Kidney epithelial cell (primary cell): Measurements from ENCODE around the gene PEX10. TPM values are rescaled to one million over a fixed set of nuclear protein-coding genes. Genes with fewer than 3 reads are reported as not detected.

Source experiments
- DNase-seq: peaks from one replicate; pipeline ENCODE4 v3.0.0-alpha.2; 2010; ENCODE audit warnings: low read depth
- H3K27me3 ChIP-seq: 2 replicates; pipeline ENCODE4 v1.6.0; 2011; ENCODE audit warnings: low read length; ENCODE audit not compliant: control insufficient read depth, insufficient read depth
- H3K36me3 ChIP-seq: 2 replicates; pipeline ENCODE4 v1.5.1; 2011; ENCODE audit warnings: low read length; ENCODE audit not compliant: control insufficient read depth, insufficient read depth
- H3K4me3 ChIP-seq: 2 replicates; pipeline ENCODE4 v1.5.1; 2011; ENCODE audit warnings: low read depth, mild to moderate bottlenecking, control low read depth, low read length
- CTCF ChIP-seq: IDR thresholded peaks from 2 replicates; pipeline ENCODE4 v1.5.1; 2011; ENCODE audit warnings: mild to moderate bottlenecking, moderate library complexity, low read length, control low read depth, inconsistent platforms; ENCODE audit not compliant: insufficient read depth, poor library complexity, severe bottlenecking
- total RNA-seq: library from RNA; depleted of rRNA; stranded (reverse); fragments of >200 nt; gene quantifications from 2 replicates; pipeline ENCODE4 v1.2.3, GENCODE V29; 2015

Gene PEX10
- total RNA-seq, 1 donor from 2014 or later = 50.4 TPM

- no peak for DNase-seq
- H3K4me3 ChIP-seq = no peak overlapping the region
- no peaks in the 10 kb centered on the region for H3K36me3 ChIP-seq
- TF ChIP-seq CTCF = no peak
- peaks cover 12% of the 10 kb centered on the region for H3K27me3 ChIP-seq
These were observed 37.0 kb downstream of the PEX10 start for GRCh38 chr1:2375246-2375922.

GRCh38 chr1:2374252-2375155, 37.9 kb downstream of the PEX10 start:
- H3K36me3 ChIP-seq = no peaks in the 10 kb centered on the region
- H3K4me3 ChIP-seq = no peak overlapping the region
- TF ChIP-seq CTCF = no peak
- no peak for DNase-seq
- H3K27me3 ChIP-seq = peaks cover 12% of the 10 kb centered on the region

- Histone ChIP-seq H3K4me3 (no peak overlapping the region), H3K27me3 (peaks cover 12% of the 10 kb centered on the region), H3K36me3 (no peaks in the 10 kb centered on the region)
- DNase-seq = no peak
- TF ChIP-seq CTCF = no peak
These were observed 38.7 kb downstream of the PEX10 start for GRCh38 chr1:2373551-2374251.

GRCh38 chr1:2372551-2373490, 39.5 kb downstream of the PEX10 start:
- Histone ChIP-seq H3K27me3 (peaks cover 9% of the 10 kb centered on the region), H3K4me3 (no peak overlapping the region), H3K36me3 (no peaks in the 10 kb centered on the region)
- no peak for DNase-seq
- no peak for TF ChIP-seq CTCF

DNA sequence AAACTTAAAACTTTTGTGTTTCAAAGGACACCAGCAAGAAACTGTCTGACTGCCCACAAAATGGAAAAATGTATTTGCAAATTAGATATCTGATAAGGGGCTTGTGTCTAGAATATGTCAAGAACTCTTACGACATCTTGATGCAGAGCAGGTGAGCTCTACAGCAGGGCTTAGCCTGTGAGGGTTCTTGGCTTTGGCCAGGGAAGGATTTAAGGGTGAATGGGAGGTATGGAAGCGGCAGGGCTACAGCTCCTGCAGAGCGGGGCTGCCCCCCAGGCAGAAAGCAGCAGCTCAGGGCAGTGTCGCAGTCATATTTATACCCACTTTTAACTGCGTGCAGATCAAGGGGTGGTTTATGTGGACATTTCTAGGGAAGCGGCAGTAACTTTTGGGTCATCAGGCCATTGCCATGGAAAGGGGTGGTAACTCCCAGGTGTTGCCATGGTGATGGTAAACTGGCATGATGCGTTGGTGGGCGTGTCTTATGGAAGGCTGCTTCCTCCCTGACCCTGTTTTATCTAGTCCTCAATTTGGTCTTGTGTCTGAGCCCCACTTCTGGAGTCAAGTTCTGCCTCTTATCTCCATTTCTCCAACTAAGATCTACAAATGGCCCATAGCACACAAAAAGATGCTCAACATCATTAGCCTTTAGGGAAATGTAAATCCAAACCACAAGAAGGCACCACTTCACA, 44.2 kb downstream of the PEX10 start:
- Histone ChIP-seq H3K36me3 (no peaks in the 10 kb centered on the region), H3K27me3 (no peaks in the 10 kb centered on the region), H3K4me3 (no peak overlapping the region)
- no peak for DNase-seq
- no peak for TF ChIP-seq CTCF
